K562 (cell line): ENCODE data around the gene TIMP2. TPM values are rescaled to one million over a fixed set of nuclear protein-coding genes. Genes with fewer than 3 reads are reported as not detected.
A peak's percentile ranks its signal among the peaks of the same experiment; 100 is the strongest.

Source experiments
- ATF7 ChIP-seq: fragments of 450-650 bp; IDR thresholded peaks from 2 replicates; pipeline ENCODE4 v1.7.1; 2014; ENCODE audit warnings: mild to moderate bottlenecking, moderate library complexity
- CHAMP1 ChIP-seq: fragments of 450-650 bp; IDR thresholded peaks from 2 replicates; pipeline ENCODE4 v1.6.1; 2016; ENCODE audit warnings: mild to moderate bottlenecking
- E2F6 ChIP-seq, 2 experiments: IDR thresholded peaks; 2 replicates each; pipeline ENCODE4 v1.6.1; 2011; ENCODE audit warnings: borderline replicate concordance in 1 of 2, control low read depth in 1 of 2, low read depth in 1 of 2, low read length in 1 of 2, mild to moderate bottlenecking in 1 of 2, mixed read lengths in 1 of 2, moderate library complexity in 1 of 2; ENCODE audit not compliant: insufficient read depth in 1 of 2, insufficient read length in 1 of 2, poor library complexity in 1 of 2, severe bottlenecking in 1 of 2; ENCODE audit errors: extremely low read depth in 1 of 2
- ELK3 ChIP-seq: fragments of 450-650 bp; formaldehyde crosslinking; IDR thresholded peaks from 2 replicates; pipeline ENCODE4 v1.4.0; 2020; ENCODE audit warnings: mild to moderate bottlenecking
- FOXA1 ChIP-seq: fragments of 450-650 bp; IDR thresholded peaks from 2 replicates; pipeline ENCODE4 v1.6.1; 2016; ENCODE audit warnings: mild to moderate bottlenecking, borderline replicate concordance
- FUS ChIP-seq: fragments of 200-400 bp; formaldehyde crosslinking; optimal IDR thresholded peaks from 2 replicates; pipeline ENCODE3; 2017; ENCODE audit warnings: low read depth, low read length
- HMGXB4 ChIP-seq: sonication (generic); formaldehyde crosslinking; IDR thresholded peaks from 2 replicates; pipeline ENCODE4 v1.8.1; 2023; ENCODE audit warnings: mild to moderate bottlenecking, missing genetic modification reagents
- JUND ChIP-seq, 2 experiments: IDR thresholded peaks; 2 replicates in 1 of 2; 3 replicates in 1 of 2; pipeline ENCODE4 v1.6.1; 2011; ENCODE audit warnings: borderline replicate concordance in 2 of 2, low read depth in 2 of 2, low read length in 2 of 2, improper control_type of control experiment in 1 of 2, missing biosample characterization in 1 of 2, missing genetic modification characterization in 1 of 2, missing genetic modification reagents in 1 of 2
- NCOA6 ChIP-seq: fragments of 450-650 bp; IDR thresholded peaks from 2 replicates; pipeline ENCODE4 v1.6.1; 2017; ENCODE audit warnings: mild to moderate bottlenecking
- NKRF ChIP-seq: fragments of 450-650 bp; IDR thresholded peaks from 2 replicates; pipeline ENCODE4 v1.6.1; 2016; ENCODE audit warnings: borderline replicate concordance
- SRSF9 ChIP-seq: fragments of 200-400 bp; formaldehyde crosslinking; IDR thresholded peaks from 2 replicates; pipeline ENCODE4 v1.6.1; 2017; ENCODE audit warnings: low read depth, low read length, borderline replicate concordance
- TCFL5 ChIP-seq: fragments of 250-450 bp; sonication (Bioruptor Pico); conservative IDR thresholded peaks from 2 replicates; pipeline ENCODE4 v1.6.1; 2021; ENCODE audit warnings: mild to moderate bottlenecking, moderate library complexity, matching md5 sums
- TGIF2 ChIP-seq: sonication (generic); formaldehyde crosslinking; IDR thresholded peaks from 2 replicates; pipeline ENCODE4 v1.8.1; 2022; ENCODE audit warnings: mild to moderate bottlenecking, missing genetic modification reagents, moderate library complexity
- YY1 ChIP-seq, 3 experiments: IDR thresholded peaks; 2 replicates each; pipeline ENCODE4 v1.6.1; 2011; ENCODE audit warnings: low read length in 2 of 3, mild to moderate bottlenecking in 2 of 3, moderate library complexity in 2 of 3, borderline replicate concordance in 1 of 3, control low read depth in 1 of 3, low read depth in 1 of 3; ENCODE audit not compliant: insufficient read depth in 3 of 3, insufficient replicate concordance in 2 of 3, control insufficient read depth in 1 of 3, insufficient read length in 1 of 3; ENCODE audit errors: extremely low read depth in 1 of 3
- polyA plus RNA-seq, 8 experiments: library from polyadenylated mRNA; depleted of rRNA in 4 of 8; stranded (reverse) in 5 of 8; unstranded in 3 of 8; fragments of >200 nt; fragmentation: Nextera tagmentation in 2 of 8; fragmentation: Illumina TruSeq in 1 of 8; extraction: Ambion mirVana in 2 of 8; extraction: Trizol in 1 of 8; gene quantifications; 2 replicates each; pipeline versions ENCODE4 v1.2.1 to v1.2.3, GENCODE V29; 2011 to 2014; ENCODE audit warnings: inconsistent platforms in 1 of 8, missing spikeins in 1 of 8
- total RNA-seq, 7 experiments: library from RNA; depleted of rRNA in 6 of 7; stranded (reverse); fragments of >200 nt in 6 of 7; fragmentation: Illumina TruSeq in 2 of 7; extraction: Trizol in 2 of 7; gene quantifications; 2 replicates each; pipeline versions ENCODE4 v1.2.1 to v1.2.3, GENCODE V29; 2011 to 2021; ENCODE audit warnings: low replicate concordance in 1 of 7

Gene TIMP2
- total and polyA plus RNA-seq, 9 of the 15 experiments (the other 6 are each of a cell fraction or from before 2014, with no cell fraction given), result 0.55 TPM; not detected in 8

- TF ChIP-seq NKRF (peak; percentile 46; the same call in 1 of the 2 replicates), SRSF9 (no peak), TGIF2 (CRISPR knock-in tag) (no peak; the same call in 1 of the 2 replicates), JUND (IDR thresholded peaks at IDR 0.05; ENCODE audit: borderline replicate concordance, low read depth, low read length) (no peak), JUND (tag; IDR thresholded peaks at IDR 0.05; ENCODE audit: borderline replicate concordance, low read depth, low read length) (no peak), ATF7 (no peak), YY1 (IDR thresholded peaks at IDR 0.05; ENCODE audit: borderline replicate concordance in 1 of 3, control insufficient read depth in 1 of 3, extremely low read depth in 1 of 3, insufficient read depth in 3 of 3, insufficient read length in 1 of 3, insufficient replicate concordance in 2 of 3, low read depth in 1 of 3, low read length in 2 of 3) (peak in 2 of 3 experiments; percentile 33 to 40), NCOA6 (no peak), E2F6 (IDR thresholded peaks at IDR 0.05; ENCODE audit: borderline replicate concordance in 1 of 2, extremely low read depth in 1 of 2, insufficient read depth in 1 of 2, insufficient read length in 1 of 2, low read depth in 1 of 2, low read length in 1 of 2, poor library complexity in 1 of 2, severe bottlenecking in 1 of 2) (peak in 1 of 2 experiments; percentile 66), CHAMP1 (no peak), ELK3 (CRISPR knock-in tag) (no peak), FOXA1 (no peak), TCFL5 (CRISPR knock-in tag) (no peak), HMGXB4 (CRISPR knock-in tag) (peak; percentile 75; the same call in 1 of the 2 replicates), FUS (peak; percentile 8)
Measured at GRCh38 chr17:78839762-78840529, 85.2 kb downstream of the TIMP2 start (continued).
